Transverse colon (tissue), 4 donors: ENCODE data around the gene CCDC83. TPM values are rescaled to one million over a fixed set of nuclear protein-coding genes. Genes with fewer than 3 reads are reported as not detected.

Source experiments
- DNase-seq: peaks from one replicate; pipeline ENCODE4 v3.0.0-alpha.2; 2019
- H3K27ac ChIP-seq, 4 donors: fragments of 200-600 bp; sonication (generic); 2 replicates each; pipeline ENCODE4 v1.5.1; 2016 to 2018; ENCODE audit warnings: inconsistent platforms in 4 of 4
- H3K27me3 ChIP-seq: fragments of 200-600 bp; sonication (generic); 2 replicates; pipeline ENCODE4 v1.5.1; 2017; ENCODE audit warnings: inconsistent platforms
- H3K36me3 ChIP-seq, 4 donors: fragments of 200-600 bp; sonication (generic); 2 replicates each; pipeline ENCODE4 v1.5.1; 2017 to 2019; ENCODE audit warnings: inconsistent platforms in 4 of 4
- H3K4me1 ChIP-seq, 4 donors: fragments of 200-600 bp; sonication (generic); 2 replicates each; pipeline ENCODE4 v1.5.1; 2017 to 2020; ENCODE audit warnings: inconsistent platforms in 4 of 4
- H3K4me3 ChIP-seq, 4 donors: fragments of 200-600 bp; sonication (generic); 1 replicate in 1 of 4; 2 replicates in 3 of 4; pipeline versions ENCODE4 v1.5.1 to v1.6.1; 2017 to 2019; ENCODE audit warnings: inconsistent platforms in 4 of 4
- H3K9me3 ChIP-seq, 2 donors: fragments of 200-600 bp; sonication (generic); 2 replicates each; pipeline ENCODE4 v1.5.1; 2017 to 2019; ENCODE audit warnings: inconsistent platforms in 2 of 2
- EP300 ChIP-seq: sonication (generic); formaldehyde crosslinking; IDR thresholded peaks from one replicate; pipeline ENCODE4 v1.6.1; 2017; ENCODE audit warnings: antibody characterized with exemption, low read depth
- POLR2A ChIP-seq: fragments of 450-650 bp; IDR thresholded peaks from one replicate; pipeline ENCODE4 v1.6.1; 2016; ENCODE audit warnings: antibody characterized with exemption, mild to moderate bottlenecking, moderate library complexity
- POLR2AphosphoS5 ChIP-seq, 3 donors: sonication (generic); formaldehyde crosslinking; IDR thresholded peaks; one replicate each; pipeline ENCODE4 v1.6.1; 2016; ENCODE audit warnings: antibody characterized with exemption in 3 of 3
- WGBS, 2 donors: methylation state at CpG; one replicate each; pipeline ENCODE4 v1.1.5; 2018; ENCODE audit warnings: low coverage in 1 of 2; 5-methylcytosine and 5-hydroxymethylcytosine counted together
- in situ Hi-C, 4 donors: fragments of 200-750 bp; cut with MboI; loops; one replicate each; pipeline versions ENCODE4 v1.15.0 to v1.15.1; 2017; ENCODE audit warnings: low sequenced_read_pairs in 3 of 4, low pct_ligation_motif_present in 1 of 4, low pct_unique_long_range_greater_than_20kb in 1 of 4
- intact Hi-C: fragments of 100-400 bp; cut with DNase I; formaldehyde crosslinking; loops from one replicate; pipeline ENCODE4 v1.15.1; 2023; ENCODE audit warnings: low total_unique reads
- total RNA-seq, 4 donors: library from RNA; depleted of rRNA; stranded (reverse); fragments of >200 nt; gene quantifications; one replicate each; pipeline ENCODE4 v1.1.0, GENCODE V29; 2016
- TF ChIP-seq, protein P1 (sequence below), 5 experiments: fragments of 200-600 bp in 3 of 5; fragments of 450-650 bp in 2 of 5; sonication (generic) in 3 of 5; IDR thresholded peaks; 1 replicate in 2 of 5; 2 replicates in 3 of 5; pipeline ENCODE4 v1.5.1; 2016 to 2017; ENCODE audit warnings: antibody characterized with exemption in 5 of 5, inconsistent platforms in 3 of 5, mild to moderate bottlenecking in 2 of 5, moderate library complexity in 1 of 5

Gene CCDC83
- total RNA-seq, 4 donors from 2014 or later, result not detected

DNA sequence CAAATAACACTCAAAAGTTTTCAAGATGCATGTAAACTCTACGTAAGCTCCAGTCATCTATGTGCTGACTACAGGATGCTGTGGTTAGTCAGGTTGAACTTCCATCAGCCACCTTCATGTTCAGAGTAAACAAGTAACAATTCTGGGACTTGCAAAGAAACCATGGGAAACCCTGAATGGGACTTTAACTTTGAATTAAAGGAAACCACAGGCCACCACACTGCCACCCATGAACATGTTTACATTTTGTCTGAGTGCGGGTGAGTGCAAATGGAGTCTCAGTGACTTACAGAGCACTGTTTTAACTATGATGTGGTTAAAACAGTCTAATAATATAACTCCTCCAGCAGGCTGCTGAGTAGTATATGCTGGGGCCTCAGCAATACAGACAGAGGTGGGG is 31.4 kb upstream of the CCDC83 start:
- no peaks in the 10 kb centered on the region for H3K9me3 ChIP-seq
- WGBS, 2 donors, result 60 to 64% methylated on average over 1 to 2 of the region's 2 CpGs
- TF ChIP-seq, protein P1, sequence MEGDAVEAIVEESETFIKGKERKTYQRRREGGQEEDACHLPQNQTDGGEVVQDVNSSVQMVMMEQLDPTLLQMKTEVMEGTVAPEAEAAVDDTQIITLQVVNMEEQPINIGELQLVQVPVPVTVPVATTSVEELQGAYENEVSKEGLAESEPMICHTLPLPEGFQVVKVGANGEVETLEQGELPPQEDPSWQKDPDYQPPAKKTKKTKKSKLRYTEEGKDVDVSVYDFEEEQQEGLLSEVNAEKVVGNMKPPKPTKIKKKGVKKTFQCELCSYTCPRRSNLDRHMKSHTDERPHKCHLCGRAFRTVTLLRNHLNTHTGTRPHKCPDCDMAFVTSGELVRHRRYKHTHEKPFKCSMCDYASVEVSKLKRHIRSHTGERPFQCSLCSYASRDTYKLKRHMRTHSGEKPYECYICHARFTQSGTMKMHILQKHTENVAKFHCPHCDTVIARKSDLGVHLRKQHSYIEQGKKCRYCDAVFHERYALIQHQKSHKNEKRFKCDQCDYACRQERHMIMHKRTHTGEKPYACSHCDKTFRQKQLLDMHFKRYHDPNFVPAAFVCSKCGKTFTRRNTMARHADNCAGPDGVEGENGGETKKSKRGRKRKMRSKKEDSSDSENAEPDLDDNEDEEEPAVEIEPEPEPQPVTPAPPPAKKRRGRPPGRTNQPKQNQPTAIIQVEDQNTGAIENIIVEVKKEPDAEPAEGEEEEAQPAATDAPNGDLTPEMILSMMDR (IDR thresholded peaks at IDR 0.05), result no peak
- TF ChIP-seq EP300 (no peak), POLR2A (no peak), POLR2AphosphoS5 (IDR thresholded peaks at IDR 0.05) (no peak)
- intact Hi-C loops, result no loop called here
- in situ Hi-C loops, result no loop called here
- H3K27ac ChIP-seq, result no peak overlapping the region
- peaks cover 17 to 45% (median 29%) of the 10 kb centered on the region in 4 donors for H3K4me1 ChIP-seq
- no peaks in the 10 kb centered on the region for H3K27me3 ChIP-seq
- H3K4me3 ChIP-seq, result no peak overlapping the region
- DNase-seq, result peak; percentile 33
- H3K36me3 ChIP-seq, result no peaks in the 10 kb centered on the region

DNA sequence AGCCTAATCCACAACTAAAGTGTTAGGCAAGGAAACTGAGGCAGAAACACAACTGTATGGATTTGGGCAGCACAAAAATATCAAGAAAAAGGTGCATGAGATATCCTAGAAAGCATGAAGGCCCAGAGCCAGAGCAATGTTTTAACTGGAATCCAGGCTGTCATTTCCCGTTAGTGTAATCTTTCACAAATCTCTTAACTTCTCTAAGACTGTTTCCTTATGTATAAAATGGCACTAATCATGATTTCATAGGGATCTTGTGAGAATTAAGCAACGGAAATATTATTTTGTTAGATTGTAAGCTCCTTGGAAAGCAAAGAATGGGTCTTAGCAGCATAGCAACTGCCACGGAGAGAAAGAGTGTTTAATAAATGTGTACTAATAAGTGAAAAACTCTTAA is 29.6 kb upstream of the CCDC83 start:
- WGBS, 2 donors, result 58 to 80% methylated on average over 3 of the region's 3 CpGs
- H3K27ac ChIP-seq, result no peak overlapping the region
- in situ Hi-C loops, result loop anchor here in 1 of 4 donors (25.0 kb wide), 1 partner anchor 213 kb away; no protein-coding TSS in a partner anchor

DNA sequence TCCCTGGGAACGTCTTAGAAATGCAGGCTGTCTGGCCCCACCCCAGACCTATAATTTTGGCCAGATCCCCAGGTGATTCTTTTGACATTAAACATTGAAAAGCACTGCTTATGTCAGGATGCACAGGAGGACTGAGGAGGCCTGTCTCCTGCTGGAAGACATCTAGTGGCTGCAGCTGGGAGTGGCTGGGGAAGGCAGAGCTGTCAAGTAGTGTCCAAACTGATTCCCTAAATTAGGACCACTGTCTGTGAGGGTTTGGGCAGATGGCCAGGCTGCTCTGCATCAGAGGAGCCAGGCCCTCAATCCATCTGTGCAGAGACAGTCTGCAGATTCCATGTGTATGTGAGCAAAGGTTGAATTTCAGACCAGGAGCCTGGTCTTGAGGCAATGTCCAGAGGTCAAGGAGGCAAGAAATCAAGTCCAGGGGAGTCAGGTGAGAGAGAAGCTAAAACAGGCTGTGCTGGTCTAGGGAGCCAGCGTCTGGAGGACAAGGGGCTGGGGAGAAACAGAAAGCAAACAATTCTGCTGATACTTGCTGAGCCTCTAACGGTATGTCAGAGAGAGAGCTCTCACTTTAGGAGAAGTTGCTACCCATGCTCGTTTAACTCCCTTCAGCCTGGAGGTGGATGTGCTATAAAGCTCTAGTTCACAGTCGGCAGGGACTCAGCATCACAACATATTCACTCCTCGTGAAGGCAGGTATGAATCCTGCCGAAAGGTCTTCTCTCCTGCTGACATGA is 28.9 kb upstream of the CCDC83 start:
- WGBS, 2 donors, result 13 to 63% methylated on average over 1 to 7 of the region's 7 CpGs
- DNase-seq, result peak; percentile 41
- Histone ChIP-seq H3K27ac (peak overlapping the region; percentile 4 to 56 (median 20)), H3K4me1 (peaks cover 17 to 51% (median 30%) of the 10 kb centered on the region in 4 donors), H3K4me3 (no peak overlapping the region), H3K36me3 (no peaks in the 10 kb centered on the region), H3K9me3 (no peaks in the 10 kb centered on the region), H3K27me3 (no peaks in the 10 kb centered on the region)
- TF ChIP-seq, protein P1 (IDR thresholded peaks at IDR 0.05), result peak; percentile 41 to 57 (median 54)
- no peak for TF ChIP-seq POLR2AphosphoS5 (IDR thresholded peaks at IDR 0.05)
- no peak for TF ChIP-seq EP300
- intact Hi-C loops, result no loop called here
- in situ Hi-C loops, result loop anchor here in 1 of 4 donors (25.0 kb wide), 1 partner anchor 214 kb away; no protein-coding TSS in a partner anchor

More for the DNA sequence above, 29.6 kb upstream of the CCDC83 start:
- H3K4me1 ChIP-seq, result peaks cover 17 to 48% (median 29%) of the 10 kb centered on the region in 4 donors
- no peak for DNase-seq
- no peaks in the 10 kb centered on the region for H3K27me3 ChIP-seq
- TF ChIP-seq EP300 (no peak), POLR2AphosphoS5 (IDR thresholded peaks at IDR 0.05) (no peak), POLR2A (no peak)
- TF ChIP-seq, protein P1 (IDR thresholded peaks at IDR 0.05), result no peak
- no peak overlapping the region for H3K4me3 ChIP-seq
- intact Hi-C loops, result no loop called here
- H3K36me3 ChIP-seq, result no peaks in the 10 kb centered on the region
- no peaks in the 10 kb centered on the region for H3K9me3 ChIP-seq

DNA sequence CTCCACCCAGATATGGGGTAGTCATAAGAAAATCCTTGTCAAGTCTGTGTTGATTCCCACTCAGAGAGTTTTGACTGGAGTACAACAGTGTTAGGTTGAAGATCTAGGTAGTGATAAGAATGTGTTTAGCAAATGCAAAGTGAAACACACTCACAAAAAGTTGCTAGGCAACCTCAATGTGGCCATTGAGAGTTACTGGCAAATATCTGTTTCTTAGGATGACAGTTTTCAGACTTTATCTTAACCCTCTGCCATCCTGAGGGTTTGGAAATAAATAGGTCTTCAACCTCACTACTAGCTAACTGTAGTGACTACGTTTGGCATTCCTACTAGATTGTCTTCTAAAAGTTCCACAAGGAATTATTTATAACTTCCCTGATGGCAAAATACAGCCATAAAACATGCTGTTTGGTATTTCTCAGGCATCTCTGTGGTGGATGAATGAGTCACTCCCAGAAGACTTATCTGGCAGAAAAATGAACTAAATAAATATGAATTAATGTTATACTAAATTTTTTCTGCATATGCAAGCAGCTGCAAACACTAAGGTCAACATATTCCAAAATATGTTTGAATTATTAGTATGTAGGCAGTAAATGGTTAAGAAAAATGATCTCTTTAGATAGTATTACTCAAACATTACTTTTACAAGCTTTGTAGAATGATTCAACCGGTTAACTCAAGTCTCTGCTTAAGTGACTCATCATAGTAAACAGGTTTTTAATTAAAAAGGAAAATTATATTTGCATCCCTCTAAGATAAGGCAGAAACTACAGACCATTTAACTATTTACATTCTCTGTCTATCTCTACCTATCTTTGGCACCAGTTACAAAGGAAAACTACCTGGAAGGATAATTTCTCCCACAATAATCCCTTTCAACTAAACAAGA is 27.2 kb upstream of the CCDC83 start:
- Histone ChIP-seq H3K9me3 (no peaks in the 10 kb centered on the region), H3K4me1 (peaks cover 17 to 49% (median 22%) of the 10 kb centered on the region in 4 donors), H3K36me3 (no peaks in the 10 kb centered on the region), H3K27me3 (no peaks in the 10 kb centered on the region), H3K27ac (peak overlapping the region; percentile 18 to 56 (median 42)), H3K4me3 (no peak overlapping the region)
- no peak for DNase-seq
- 3 to 10% methylated on average over 2 of the region's 2 CpGs for WGBS, 2 donors
- TF ChIP-seq POLR2AphosphoS5 (IDR thresholded peaks at IDR 0.05) (peak in 1 of 3 donors; percentile 21), POLR2A (no peak)
- in situ Hi-C loops (loop anchor here in 1 of 4 donors (25.0 kb wide), 1 partner anchor 216 kb away; no protein-coding TSS in a partner anchor), intact Hi-C loops (no loop called here)
